HAP-1 (cell line): ENCODE measurements around the gene C2CD4C.
A peak's percentile ranks its signal among the peaks of the same experiment; 100 is the strongest.
"Not testable (repeated sequence)": the region's sequence is repeated elsewhere in the genome, so short reads cannot be mapped to it uniquely, and the experiment has no call there.

Experiments used
- DNase-seq, 2 experiments: peaks; one replicate each; pipeline ENCODE4 v3.0.0-alpha.2; 2016 to 2020; ENCODE audit warnings: low spot score in 2 of 2
- H3K27me3 ChIP-seq: fragments of 250-450 bp; sonication (Bioruptor Pico); 2 replicates; pipeline ENCODE4 v1.5.1; 2020; ENCODE audit warnings: low read depth, mild to moderate bottlenecking, moderate library complexity
- H3K36me3 ChIP-seq: fragments of 250-450 bp; sonication (Bioruptor Pico); replicated peaks from 2 replicates; pipeline ENCODE4 v1.5.1; 2020; ENCODE audit warnings: mild to moderate bottlenecking
- H3K4me1 ChIP-seq: fragments of 250-450 bp; sonication (Bioruptor Pico); 2 replicates; pipeline ENCODE4 v1.5.1; 2020; ENCODE audit warnings: mild to moderate bottlenecking
- H3K4me3 ChIP-seq: fragments of 250-450 bp; sonication (Bioruptor Pico); 2 replicates; pipeline ENCODE4 v1.5.1; 2020; ENCODE audit warnings: mild to moderate bottlenecking, moderate library complexity
- H3K9me3 ChIP-seq: fragments of 250-450 bp; sonication (Bioruptor Pico); 2 replicates; pipeline ENCODE4 v1.5.1; 2020; ENCODE audit warnings: mild to moderate bottlenecking, moderate library complexity
- in situ Hi-C: fragments of 300-500 bp; cut with MboI; formaldehyde crosslinking; loops from 3 replicates; pipeline ENCODE4 v1.14.3; 2020; ENCODE audit warnings: low sequenced_read_pairs, inconsistent platforms, mixed read lengths

C2CD4C gene

GRCh38 chr19:393560-393959 lies 15.4 kb downstream of the C2CD4C start:
- H3K27me3 ChIP-seq, DNase-seq, H3K36me3 ChIP-seq, H3K4me3 ChIP-seq, H3K9me3 ChIP-seq, in situ Hi-C loops: not testable (repeated sequence)
- H3K4me1 ChIP-seq, result peaks cover 10% of the 10 kb centered on the region

- DNase-seq, result no peak
- peaks cover 13% of the 10 kb centered on the region; the same call in 1 of the 2 replicates for H3K9me3 ChIP-seq
- in situ Hi-C loops, result no loop called here
These were observed 16.5 kb downstream of the C2CD4C start for GRCh38 chr19:392375-392970.

GRCh38 chr19:391726-392374 lies 17.1 kb downstream of the C2CD4C start:
- no peak for DNase-seq
- in situ Hi-C loops, result no loop called here

More at GRCh38 chr19:392375-392970, 16.5 kb downstream of the C2CD4C start:
- Histone ChIP-seq H3K4me1 (peaks cover 14% of the 10 kb centered on the region), H3K4me3 (no peak overlapping the region), H3K27me3 (no peaks in the 10 kb centered on the region), H3K36me3 (no peaks in the 10 kb centered on the region)

GRCh38 chr19:391207-391557 lies 17.8 kb downstream of the C2CD4C start:
- Histone ChIP-seq H3K4me1 (peaks cover 22% of the 10 kb centered on the region), H3K36me3 (no peaks in the 10 kb centered on the region), H3K9me3 (0 out of 2 replicates have a peak, but pooled peaks cover 10% of the 10 kb centered on the region), H3K27me3 (no peaks in the 10 kb centered on the region), H3K4me3 (no peak overlapping the region)
- in situ Hi-C loops, result no loop called here
- DNase-seq, result no peak

More at GRCh38 chr19:391726-392374, 17.1 kb downstream of the C2CD4C start:
- Histone ChIP-seq H3K4me3 (no peak overlapping the region), H3K27me3 (no peaks in the 10 kb centered on the region), H3K36me3 (no peaks in the 10 kb centered on the region), H3K9me3 (0 out of 2 replicates have a peak, but pooled peaks cover 10% of the 10 kb centered on the region), H3K4me1 (peaks cover 16% of the 10 kb centered on the region)

- DNase-seq, result peak; percentile 44 to 69
These were observed 18.4 kb downstream of the C2CD4C start for GRCh38 chr19:390386-391206.

GRCh38 chr19:389935-390289 lies 19.0 kb downstream of the C2CD4C start:
- in situ Hi-C loops, result no loop called here
- Histone ChIP-seq H3K27me3 (no peaks in the 10 kb centered on the region), H3K9me3 (0 out of 2 replicates have a peak, but pooled peaks cover 10% of the 10 kb centered on the region), H3K4me3 (no peak overlapping the region), H3K36me3 (no peaks in the 10 kb centered on the region), H3K4me1 (peaks cover 27% of the 10 kb centered on the region)
- no peak for DNase-seq

More at GRCh38 chr19:390386-391206, 18.4 kb downstream of the C2CD4C start:
- 0 out of 2 replicates have a peak, but pooled peaks cover 10% of the 10 kb centered on the region for H3K9me3 ChIP-seq
- no peaks in the 10 kb centered on the region for H3K36me3 ChIP-seq
- H3K27me3 ChIP-seq, result no peaks in the 10 kb centered on the region
- no peak overlapping the region for H3K4me3 ChIP-seq
- in situ Hi-C loops, result no loop called here
- H3K4me1 ChIP-seq, result peaks cover 27% of the 10 kb centered on the region

- H3K4me1 ChIP-seq, result peaks cover 27% of the 10 kb centered on the region
- peak in 1 of 2 experiments; percentile 8 for DNase-seq
- in situ Hi-C loops, result no loop called here
- H3K9me3 ChIP-seq, result peaks cover 10% of the 10 kb centered on the region; the same call in 1 of the 2 replicates
- H3K27me3 ChIP-seq, result no peaks in the 10 kb centered on the region
- H3K4me3 ChIP-seq, result no peak overlapping the region
- no peaks in the 10 kb centered on the region for H3K36me3 ChIP-seq
These were observed 19.6 kb downstream of the C2CD4C start for GRCh38 chr19:389255-389934.

GRCh38 chr19:388691-389090 lies 20.3 kb downstream of the C2CD4C start:
- peaks cover 10% of the 10 kb centered on the region; the same call in 1 of the 2 replicates for H3K9me3 ChIP-seq
- in situ Hi-C loops, result no loop called here
- H3K4me3 ChIP-seq, result no peak overlapping the region
- H3K36me3 ChIP-seq, result no peaks in the 10 kb centered on the region
- peaks cover 27% of the 10 kb centered on the region for H3K4me1 ChIP-seq
- no peak for DNase-seq
- no peaks in the 10 kb centered on the region for H3K27me3 ChIP-seq

GRCh38 chr19:387777-388176 lies 21.2 kb downstream of the C2CD4C start:
- Histone ChIP-seq H3K4me1 (peaks cover 27% of the 10 kb centered on the region), H3K4me3 (no peak overlapping the region), H3K9me3 (peaks cover 7% of the 10 kb centered on the region; the same call in 1 of the 2 replicates), H3K27me3 (no peaks in the 10 kb centered on the region), H3K36me3 (no peaks in the 10 kb centered on the region)
- no peak for DNase-seq
- in situ Hi-C loops, result no loop called here

GRCh38 chr19:386632-387301 lies 22.2 kb downstream of the C2CD4C start:
- in situ Hi-C loops, H3K27me3 ChIP-seq, H3K9me3 ChIP-seq, H3K36me3 ChIP-seq, H3K4me3 ChIP-seq: not testable (repeated sequence)
- DNase-seq, result peak; percentile 74 to 92
- peaks cover 27% of the 10 kb centered on the region for H3K4me1 ChIP-seq

- H3K27me3 ChIP-seq, DNase-seq, in situ Hi-C loops, H3K9me3 ChIP-seq, H3K36me3 ChIP-seq, H3K4me3 ChIP-seq: not testable (repeated sequence)
- peaks cover 24% of the 10 kb centered on the region for H3K4me1 ChIP-seq
These were observed 22.8 kb downstream of the C2CD4C start for GRCh38 chr19:386189-386588.

- no peak for DNase-seq
- peaks cover 6% of the 10 kb centered on the region; the same call in 1 of the 2 replicates for H3K9me3 ChIP-seq
These were observed 24.2 kb downstream of the C2CD4C start for GRCh38 chr19:384799-385169.

More at GRCh38 chr19:384799-385169, 24.2 kb downstream of the C2CD4C start:
- Histone ChIP-seq H3K4me3 (no peak overlapping the region), H3K36me3 (no peaks in the 10 kb centered on the region), H3K27me3 (no peaks in the 10 kb centered on the region), H3K4me1 (peaks cover 17% of the 10 kb centered on the region)
- in situ Hi-C loops, result no loop called here
